Forelimb muscle (tissue), 1 donor: Measurements from ENCODE around the gene CNTN4. TPM values are rescaled to one million over a fixed set of nuclear protein-coding genes. Genes with fewer than 3 reads are reported as not detected.

Source experiments
- DNase-seq: peaks from one replicate; pipeline ENCODE4 v3.0.0-alpha.2; 2013; ENCODE audit warnings: low read depth
- polyA plus RNA-seq: library from polyadenylated mRNA; unstranded; fragments of 120-200 nt; gene quantifications from one replicate; pipeline ENCODE4 v1.2.1, GENCODE V29; 2013; ENCODE audit not compliant: insufficient read length

The CNTN4 gene
- polyA plus RNA-seq, 1 donor, result 9.0 TPM

DNA sequence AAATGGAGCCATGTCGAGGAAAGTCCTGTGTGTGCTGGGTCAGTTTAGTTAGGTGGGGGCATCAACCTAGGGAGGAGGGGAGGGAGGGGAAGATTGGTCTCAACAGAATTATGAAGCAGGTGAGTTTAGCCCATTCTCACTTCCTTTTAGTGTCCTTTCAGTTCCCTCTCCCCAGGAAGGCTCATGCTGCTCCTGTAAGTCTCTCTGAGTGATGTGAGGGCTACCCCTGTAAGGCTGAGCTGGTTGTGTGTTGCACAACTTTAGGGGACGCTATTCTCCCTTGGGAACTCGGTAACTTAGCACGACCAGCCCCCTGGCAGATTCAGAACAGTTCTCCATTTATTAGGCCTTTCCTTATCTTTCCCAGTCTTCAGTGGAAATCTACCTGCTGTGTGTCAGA lies 990.4 kb downstream of the CNTN4 start:
- no peak for DNase-seq

GRCh38 chr3:3097958-3098357 lies 999.3 kb downstream of the CNTN4 start:
- no peak for DNase-seq

- DNase-seq, result no peak
Observed at GRCh38 chr3:3101660-3102458, 1003.2 kb downstream of the CNTN4 start.

DNA sequence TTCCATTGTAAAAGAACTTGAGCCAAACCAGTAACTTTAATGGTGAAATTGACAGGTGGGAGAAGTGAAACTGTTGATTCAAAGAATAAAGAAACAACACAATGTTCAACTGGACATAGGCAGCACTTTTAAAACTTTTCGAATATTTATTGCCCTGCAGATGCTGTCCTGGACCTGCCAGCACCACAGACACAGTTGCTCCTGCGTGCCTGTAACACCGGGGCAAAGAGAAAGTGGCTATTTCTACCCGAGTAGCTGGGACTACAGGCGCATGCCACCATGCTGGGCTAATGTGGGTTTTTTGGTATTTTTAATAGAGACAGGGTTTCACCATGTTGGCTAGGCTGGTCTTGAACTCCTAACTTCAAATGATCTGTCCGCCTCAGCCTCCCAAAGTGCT lies 1004.1 kb downstream of the CNTN4 start:
- DNase-seq, result no peak

DNA sequence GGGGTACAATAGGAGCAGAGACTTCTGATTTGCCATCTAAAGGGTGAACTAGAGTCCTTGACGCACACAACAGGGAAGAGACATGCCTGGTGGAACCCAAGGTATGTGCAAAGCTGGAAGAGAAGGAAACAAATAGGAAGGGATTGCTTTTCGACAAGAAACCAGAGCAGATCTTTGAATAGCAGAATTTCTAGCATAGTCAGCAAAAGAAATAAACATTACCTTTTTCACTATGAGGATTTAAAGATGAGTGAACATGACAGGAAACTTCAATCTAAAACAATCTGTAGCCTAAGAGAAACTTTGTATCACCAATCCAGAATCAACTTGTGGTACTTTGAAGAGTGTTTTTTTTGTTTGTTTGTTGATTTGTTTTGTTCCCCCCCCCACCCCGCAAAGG lies 1006.6 kb downstream of the CNTN4 start:
- DNase-seq, result no peak

GRCh38 chr3:3105815-3106214 lies 1007.1 kb downstream of the CNTN4 start:
- no peak for DNase-seq

DNA sequence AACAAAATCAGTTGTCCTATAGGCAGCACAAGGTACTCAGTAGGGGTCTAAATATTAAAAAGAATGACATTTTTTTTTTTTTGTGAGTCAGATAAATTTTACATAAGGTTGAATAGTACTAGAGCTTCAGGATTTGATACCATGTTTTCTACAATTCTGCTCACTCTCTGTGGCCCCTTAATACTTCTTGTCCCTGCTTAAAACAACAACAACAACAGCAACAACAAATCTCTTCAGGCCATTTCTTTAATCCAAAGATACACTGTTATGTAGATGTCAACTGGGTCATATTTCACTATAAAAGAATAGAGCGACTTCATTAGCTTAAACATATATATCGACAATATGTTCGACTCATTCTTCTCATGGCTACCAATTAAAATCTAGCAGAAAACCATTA lies 1008.5 kb downstream of the CNTN4 start:
- no peak for DNase-seq
